HCT116 (cell line): ENCODE measurements around the gene NIT2. TPM values are rescaled to one million over a fixed set of nuclear protein-coding genes. Genes with fewer than 3 reads are reported as not detected.

Experiments used
- ATAC-seq: fragments of 200-7000 bp; cut with Tn5 transposase; 2 replicates; pipeline ENCODE4 v1.9.1; 2020; ENCODE audit warnings: mild to moderate bottlenecking, moderate library complexity
- BruUV-seq: library from RNA; stranded (reverse); fragments of 400-500 nt; replicated peaks from 2 replicates; lab custom pipeline; 2021; lab: Mats Ljungman, UMichigan
- CTCF ChIA-PET: fragments of 300-600 bp; sonication (Branson Sonifier 250); formaldehyde crosslinking; loops from one replicate; lab custom pipeline; 2021; ENCODE audit warnings: antibody characterized with exemption; lab: Charles Lee
- POLR2A ChIA-PET: fragments of 300-600, 350-600 bp; sonication (Branson Sonifier 250); formaldehyde crosslinking; loops from one replicate; lab custom pipeline; 2021; ENCODE audit warnings: antibody characterized with exemption; lab: Charles Lee
- RAD21 ChIA-PET, 2 experiments: fragments of 300-600 bp; sonication (Branson Sonifier 250); formaldehyde crosslinking; loops; one replicate each; lab custom pipeline; 2023; ENCODE audit warnings: low total read pairs in 2 of 2; ENCODE audit not compliant: uncharacterized antibody in 2 of 2, unreplicated experiment in 2 of 2, low non-redundant PET in 1 of 2; lab: Charles Lee
- DNase-seq: peaks from one replicate; pipeline ENCODE4 v3.0.0-alpha.2; 2010; ENCODE audit warnings: low read depth, low spot score
- H2AFZ ChIP-seq: fragments of 200-600 bp; shearing (Covaris generic), sonication (generic); 2 replicates; pipeline ENCODE4 v1.6.1; 2017; ENCODE audit warnings: low read depth, mixed run types, mixed read lengths, antibody characterized with exemption, low read length; ENCODE audit not compliant: poor library complexity, severe bottlenecking
- H3K27ac ChIP-seq: 2 replicates; pipeline ENCODE4 v1.5.1; 2012; ENCODE audit warnings: low read depth, low read length
- H3K27me3 ChIP-seq: fragments of 200-600 bp; sonication (generic); 2 replicates; pipeline ENCODE4 v1.6.1; 2016; ENCODE audit warnings: mixed run types, low read length, mixed read lengths; ENCODE audit not compliant: insufficient read depth
- H3K36me3 ChIP-seq, 2 experiments: fragments of 200-500 bp in 1 of 2; fragments of 200-600 bp in 1 of 2; sonication (Bioruptor generic) in 1 of 2; sonication (generic) in 1 of 2; 2 replicates each; pipeline versions ENCODE4 v1.5.1 to v1.6.1; 2014 to 2016; ENCODE audit warnings: low read length in 2 of 2, inconsistent platforms in 1 of 2, mixed read lengths in 1 of 2, mixed run types in 1 of 2; ENCODE audit not compliant: insufficient read depth in 2 of 2, control insufficient read depth in 1 of 2
- H3K4me1 ChIP-seq, 2 experiments: fragments of 200-600 bp in 1 of 2; sonication (generic) in 1 of 2; 2 replicates each; pipeline versions ENCODE4 v1.5.1 to v1.6.1; 2012 to 2017; ENCODE audit warnings: low read length in 2 of 2, inconsistent platforms in 1 of 2, mild to moderate bottlenecking in 1 of 2, mixed read lengths in 1 of 2, mixed run types in 1 of 2, moderate library complexity in 1 of 2; ENCODE audit not compliant: insufficient read depth in 2 of 2, control insufficient read depth in 1 of 2
- H3K4me2 ChIP-seq: fragments of 200-600 bp; sonication (generic); 2 replicates; pipeline ENCODE4 v1.6.1; 2017; ENCODE audit warnings: mixed run types, low read length, mixed read lengths
- H3K4me3 ChIP-seq, 2 experiments: fragments of 200-600 bp in 1 of 2; sonication (generic) in 1 of 2; replicated peaks in 1 of 2; 2 replicates each; pipeline ENCODE4 v1.5.1; 2011 to 2016; ENCODE audit warnings: low read length in 2 of 2, control low read depth in 1 of 2, low read depth in 1 of 2, mild to moderate bottlenecking in 1 of 2, mixed read lengths in 1 of 2, mixed run types in 1 of 2
- H3K79me2 ChIP-seq: fragments of 200-600 bp; sonication (generic); 2 replicates; pipeline ENCODE4 v1.6.1; 2017; ENCODE audit warnings: mild to moderate bottlenecking, mixed run types, low read length, moderate library complexity, mixed read lengths; ENCODE audit not compliant: insufficient read depth
- H3K9ac ChIP-seq: fragments of 200-600 bp; sonication (generic); 2 replicates; pipeline ENCODE4 v1.6.1; 2016; ENCODE audit warnings: low read length, mixed read lengths
- H3K9me2 ChIP-seq: fragments of 200-600 bp; sonication (generic), shearing (Covaris generic); 2 replicates; pipeline ENCODE4 v1.6.1; 2017; ENCODE audit warnings: mixed run types, mild to moderate bottlenecking, moderate library complexity; ENCODE audit not compliant: insufficient read depth
- H3K9me3 ChIP-seq, 2 experiments: fragments of 200-500 bp in 1 of 2; fragments of 200-600 bp in 1 of 2; sonication (Bioruptor generic) in 1 of 2; sonication (generic) in 1 of 2; 2 replicates each; pipeline ENCODE4 v1.6.1; 2014 to 2017; ENCODE audit warnings: low read length in 2 of 2, mixed read lengths in 2 of 2, inconsistent platforms in 1 of 2, low read depth in 1 of 2, mild to moderate bottlenecking in 1 of 2, mixed run types in 1 of 2, moderate library complexity in 1 of 2; ENCODE audit not compliant: control insufficient read depth in 1 of 2, insufficient read depth in 1 of 2
- H4K20me1 ChIP-seq: fragments of 200-600 bp; sonication (generic), shearing (Covaris generic); 2 replicates; pipeline ENCODE4 v1.6.1; 2017; ENCODE audit warnings: mixed run types, mild to moderate bottlenecking, moderate library complexity; ENCODE audit not compliant: insufficient read depth
- EZH2 ChIP-seq: fragments of 200-600 bp; sonication (generic); IDR thresholded peaks from 2 replicates; pipeline ENCODE4 v1.6.1; 2017; ENCODE audit warnings: antibody characterized with exemption, mixed run types
- JUND ChIP-seq: IDR thresholded peaks from 2 replicates; pipeline ENCODE4 v1.6.1; 2012
- POLR2AphosphoS5 ChIP-seq: IDR thresholded peaks from 2 replicates; pipeline ENCODE4 v1.6.1; 2011; ENCODE audit warnings: mild to moderate bottlenecking, low read depth, low read length, moderate library complexity
- SRF ChIP-seq: IDR thresholded peaks from 2 replicates; pipeline ENCODE4 v1.6.1; 2012; ENCODE audit warnings: low read depth
- TCF7L2 ChIP-seq: IDR thresholded peaks from 2 replicates; pipeline ENCODE4 v1.7.0; 2011; ENCODE audit warnings: borderline replicate concordance, inconsistent platforms; ENCODE audit not compliant: insufficient read depth, insufficient read length; ENCODE audit errors: extremely low read depth
- intact Hi-C: fragments of 100-400 bp; cut with micrococcal nuclease; formaldehyde crosslinking; loops from 2 replicates; pipeline ENCODE4 v1.10.0; 2022
- total RNA-seq: library from RNA; stranded (reverse); gene quantifications from one replicate; pipeline ENCODE4 v1.2.1, GENCODE V29; 2021; ENCODE audit not compliant: unreplicated experiment
- TF ChIP-seq, protein P1 (sequence below): IDR thresholded peaks from 2 replicates; pipeline ENCODE4 v1.6.1; 2012

Gene NIT2
- total RNA-seq, 1 experiment from 2014 or later, result 44.7 TPM

- Histone ChIP-seq H3K27me3 (no peaks in the 10 kb centered on the region), H4K20me1 (peaks cover 3% of the 10 kb centered on the region; the same call in 1 of the 2 replicates), H3K9me3 (peaks cover 0 to 7% of the 10 kb centered on the region in 2 experiments; a peak in 2 of 4 replicates), H3K36me3 (peaks cover 24 to 35% of the 10 kb centered on the region in 2 experiments), H3K79me2 (peaks cover 72% of the 10 kb centered on the region), H3K9me2 (no peaks in the 10 kb centered on the region)
- intact Hi-C loops, result no loop called here
- ATAC-seq (no peak), DNase-seq (no peak)
- RAD21 ChIA-PET, result no interaction called here
- no TSS peak for BruUV-seq
- POLR2A ChIA-PET, result no interaction called here
- TF ChIP-seq, protein P1, sequence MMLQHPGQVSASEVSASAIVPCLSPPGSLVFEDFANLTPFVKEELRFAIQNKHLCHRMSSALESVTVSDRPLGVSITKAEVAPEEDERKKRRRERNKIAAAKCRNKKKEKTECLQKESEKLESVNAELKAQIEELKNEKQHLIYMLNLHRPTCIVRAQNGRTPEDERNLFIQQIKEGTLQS, result no peak
- TF ChIP-seq POLR2AphosphoS5 (no peak), JUND (no peak), EZH2 (no peak), SRF (no peak)
- TF ChIP-seq, all 23 proteins: peak for 0
- H3K27ac ChIP-seq, result no peak overlapping the region
- no peaks in the 10 kb centered on the region for H3K4me1 ChIP-seq
- no peak overlapping the region for H2AFZ ChIP-seq
- H3K4me3 ChIP-seq, result no peak overlapping the region
- no peak overlapping the region for H3K9ac ChIP-seq
- CTCF ChIA-PET, result no interaction called here
- no peak overlapping the region for H3K4me2 ChIP-seq
Observed at GRCh38 chr3:100386437-100387074, 52.0 kb downstream of the NIT2 start.

DNA sequence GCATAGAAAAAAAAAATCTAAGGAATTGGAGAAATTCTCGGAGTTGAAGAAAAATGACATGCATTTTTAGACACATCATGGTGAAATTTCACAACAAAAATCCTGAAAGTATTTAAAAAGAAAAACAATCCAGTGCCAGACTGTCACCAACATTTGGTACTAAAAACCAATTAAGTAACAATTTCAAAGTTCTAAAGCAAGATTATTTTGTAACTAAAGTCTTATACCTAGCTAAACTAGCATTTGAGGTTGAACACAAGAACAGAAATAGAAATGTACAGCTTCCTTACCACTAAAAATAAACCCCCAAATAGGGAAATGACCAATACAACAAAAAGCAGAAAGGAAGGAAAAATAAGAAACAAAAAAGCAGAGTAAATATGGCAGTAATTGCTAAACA, 54.5 kb downstream of the NIT2 start:
- ChIA-PET POLR2A (no interaction called here), RAD21 (no interaction called here), CTCF (no interaction called here)
- peaks cover 12 to 21% of the 10 kb centered on the region in 2 experiments for H3K36me3 ChIP-seq
- TF ChIP-seq, protein P1, result no peak
- no peak for TF ChIP-seq TCF7L2
- H3K9me3 ChIP-seq, result peaks cover 0 to 7% of the 10 kb centered on the region in 2 experiments; a peak in 2 of 4 replicates
- no peaks in the 10 kb centered on the region for H3K27me3 ChIP-seq
- BruUV-seq, result no TSS peak
- no peak overlapping the region for H3K4me2 ChIP-seq
- ATAC-seq (no peak), DNase-seq (no peak)
- H3K27ac ChIP-seq, result no peak overlapping the region
- H2AFZ ChIP-seq, result no peak overlapping the region
- H3K4me1 ChIP-seq, result no peaks in the 10 kb centered on the region
- no peak overlapping the region for H3K4me3 ChIP-seq
- intact Hi-C loops, result no loop called here
- H3K79me2 ChIP-seq, result peaks cover 90% of the 10 kb centered on the region
- no peaks in the 10 kb centered on the region for H3K9me2 ChIP-seq
- H3K9ac ChIP-seq, result no peak overlapping the region
- peaks cover 3% of the 10 kb centered on the region; the same call in 1 of the 2 replicates for H4K20me1 ChIP-seq
